OCI-LY3 (cell line): ENCODE results near the gene GPNMB.

ENCODE experiments used
- H2AFZ ChIP-seq: fragments of 200-600, 300-600 bp; shearing (Covaris generic); 2 replicates; pipeline ENCODE4 v1.6.0; 2014; ENCODE audit warnings: antibody characterized with exemption, low read depth, low read length
- H3K27ac ChIP-seq: fragments of 200-600, 300-600 bp; sonication (generic); 2 replicates; pipeline ENCODE4 v1.5.1; 2014; ENCODE audit warnings: mild to moderate bottlenecking, low read length, moderate library complexity, mixed read lengths
- H3K27me3 ChIP-seq: fragments of 200-600, 300-600 bp; sonication (generic); 2 replicates; pipeline ENCODE4 v1.6.1; 2014; ENCODE audit warnings: low read depth, low read length, mixed read lengths
- H3K36me3 ChIP-seq: fragments of 200-600, 300-600 bp; sonication (generic); replicated peaks from 2 replicates; pipeline ENCODE3; 2014; ENCODE audit warnings: low read depth, low read length, mixed read lengths
- H3K4me1 ChIP-seq: fragments of 300-600, 200-600 bp; sonication (generic); 2 replicates; pipeline ENCODE4 v1.6.1; 2014; ENCODE audit warnings: low read length, mixed read lengths
- H3K4me2 ChIP-seq: fragments of 200-600, 300-600 bp; sonication (generic); 2 replicates; pipeline ENCODE4 v1.6.1; 2014; ENCODE audit warnings: low read length, mixed read lengths
- H3K4me3 ChIP-seq: fragments of 300-600, 200-600 bp; sonication (generic); 2 replicates; pipeline ENCODE4 v1.5.1; 2014; ENCODE audit warnings: antibody characterized with exemption, mild to moderate bottlenecking, low read length, moderate library complexity
- H3K79me2 ChIP-seq: fragments of 300-600, 200-600 bp; shearing (Covaris generic); 2 replicates; pipeline ENCODE4 v1.6.1; 2014; ENCODE audit warnings: mild to moderate bottlenecking, low read length, mixed read lengths
- H3K9ac ChIP-seq: fragments of 300-600, 200-600 bp; shearing (Covaris generic); 2 replicates; pipeline ENCODE4 v1.6.0; 2014; ENCODE audit warnings: mild to moderate bottlenecking, low read length, moderate library complexity
- H3K9me3 ChIP-seq: fragments of 200-600, 300-600 bp; shearing (Covaris generic); 2 replicates; pipeline ENCODE4 v1.6.1; 2014; ENCODE audit warnings: low read length, mixed read lengths; ENCODE audit not compliant: insufficient read depth
- H4K20me1 ChIP-seq: fragments of 200-600, 300-600 bp; sonication (generic); 2 replicates; pipeline ENCODE4 v1.6.1; 2016; ENCODE audit warnings: low read length, mixed read lengths; ENCODE audit not compliant: insufficient read depth
- EZH2phosphoT487 ChIP-seq: fragments of 200-600 bp; shearing (Covaris generic); IDR thresholded peaks from 2 replicates; pipeline ENCODE4 v1.6.1; 2018; ENCODE audit warnings: antibody characterized with exemption, mixed run types, low read depth
- TF ChIP-seq, protein P1 (sequence below): fragments of 200-600, 300-600 bp; sonication (generic); IDR thresholded peaks from 2 replicates; pipeline ENCODE4 v1.5.1; 2014; ENCODE audit warnings: antibody characterized with exemption, low read length, low read depth

GPNMB gene

DNA sequence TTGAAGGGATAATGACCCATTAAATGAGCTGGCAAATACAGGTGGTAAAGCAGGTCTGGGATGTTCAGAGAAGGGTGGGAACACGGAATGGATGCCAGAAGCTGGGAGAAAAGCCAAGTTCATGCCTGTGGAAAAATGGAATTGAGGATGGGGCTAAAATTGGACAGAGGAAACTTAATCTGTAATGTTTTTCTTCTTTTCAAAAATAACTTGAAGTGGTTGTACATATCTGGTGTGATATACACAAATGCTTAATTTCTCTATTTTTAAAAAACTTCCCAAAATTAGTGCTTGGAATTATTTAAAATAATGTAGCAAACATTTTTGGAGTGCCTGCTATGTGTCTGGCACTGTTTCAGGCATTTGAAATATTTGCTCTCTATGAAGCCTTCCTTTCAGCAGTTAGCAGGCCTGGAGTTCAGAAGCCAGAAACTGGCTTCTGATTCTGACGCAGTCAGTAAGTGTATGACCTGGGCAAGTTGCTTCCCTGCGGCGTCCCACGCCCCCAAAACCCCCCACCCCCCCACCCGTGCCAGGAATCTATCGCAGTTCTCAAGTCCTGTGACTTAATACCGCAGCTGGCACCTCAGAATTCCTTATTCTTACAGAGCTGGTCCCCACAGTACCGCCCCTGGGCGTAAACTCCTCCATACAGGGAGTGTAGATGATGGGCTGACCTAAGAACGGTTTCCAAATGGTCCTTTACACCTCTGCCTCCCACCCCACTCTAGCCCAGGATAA, 51.7 kb downstream of the GPNMB start:
- H3K4me2 ChIP-seq: peak overlapping the region; percentile 92
- H3K9me3 ChIP-seq: no peaks in the 10 kb centered on the region
- peak overlapping the region; percentile 95 for H3K4me3 ChIP-seq
- H2AFZ ChIP-seq: peak overlapping the region; percentile 77
- H4K20me1 ChIP-seq: no peaks in the 10 kb centered on the region; the same call in 1 of the 2 replicates
- peak overlapping the region; percentile 50 for H3K27ac ChIP-seq
- peaks cover 8% of the 10 kb centered on the region for H3K36me3 ChIP-seq
- H3K9ac ChIP-seq: peak overlapping the region; percentile 69
- peaks cover 11% of the 10 kb centered on the region; the same call in 1 of the 2 replicates for H3K4me1 ChIP-seq
- no peaks in the 10 kb centered on the region for H3K27me3 ChIP-seq
- peaks cover 37% of the 10 kb centered on the region for H3K79me2 ChIP-seq
- no peak for TF ChIP-seq EZH2phosphoT487
- TF ChIP-seq, protein P1, sequence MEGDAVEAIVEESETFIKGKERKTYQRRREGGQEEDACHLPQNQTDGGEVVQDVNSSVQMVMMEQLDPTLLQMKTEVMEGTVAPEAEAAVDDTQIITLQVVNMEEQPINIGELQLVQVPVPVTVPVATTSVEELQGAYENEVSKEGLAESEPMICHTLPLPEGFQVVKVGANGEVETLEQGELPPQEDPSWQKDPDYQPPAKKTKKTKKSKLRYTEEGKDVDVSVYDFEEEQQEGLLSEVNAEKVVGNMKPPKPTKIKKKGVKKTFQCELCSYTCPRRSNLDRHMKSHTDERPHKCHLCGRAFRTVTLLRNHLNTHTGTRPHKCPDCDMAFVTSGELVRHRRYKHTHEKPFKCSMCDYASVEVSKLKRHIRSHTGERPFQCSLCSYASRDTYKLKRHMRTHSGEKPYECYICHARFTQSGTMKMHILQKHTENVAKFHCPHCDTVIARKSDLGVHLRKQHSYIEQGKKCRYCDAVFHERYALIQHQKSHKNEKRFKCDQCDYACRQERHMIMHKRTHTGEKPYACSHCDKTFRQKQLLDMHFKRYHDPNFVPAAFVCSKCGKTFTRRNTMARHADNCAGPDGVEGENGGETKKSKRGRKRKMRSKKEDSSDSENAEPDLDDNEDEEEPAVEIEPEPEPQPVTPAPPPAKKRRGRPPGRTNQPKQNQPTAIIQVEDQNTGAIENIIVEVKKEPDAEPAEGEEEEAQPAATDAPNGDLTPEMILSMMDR: no peak

DNA sequence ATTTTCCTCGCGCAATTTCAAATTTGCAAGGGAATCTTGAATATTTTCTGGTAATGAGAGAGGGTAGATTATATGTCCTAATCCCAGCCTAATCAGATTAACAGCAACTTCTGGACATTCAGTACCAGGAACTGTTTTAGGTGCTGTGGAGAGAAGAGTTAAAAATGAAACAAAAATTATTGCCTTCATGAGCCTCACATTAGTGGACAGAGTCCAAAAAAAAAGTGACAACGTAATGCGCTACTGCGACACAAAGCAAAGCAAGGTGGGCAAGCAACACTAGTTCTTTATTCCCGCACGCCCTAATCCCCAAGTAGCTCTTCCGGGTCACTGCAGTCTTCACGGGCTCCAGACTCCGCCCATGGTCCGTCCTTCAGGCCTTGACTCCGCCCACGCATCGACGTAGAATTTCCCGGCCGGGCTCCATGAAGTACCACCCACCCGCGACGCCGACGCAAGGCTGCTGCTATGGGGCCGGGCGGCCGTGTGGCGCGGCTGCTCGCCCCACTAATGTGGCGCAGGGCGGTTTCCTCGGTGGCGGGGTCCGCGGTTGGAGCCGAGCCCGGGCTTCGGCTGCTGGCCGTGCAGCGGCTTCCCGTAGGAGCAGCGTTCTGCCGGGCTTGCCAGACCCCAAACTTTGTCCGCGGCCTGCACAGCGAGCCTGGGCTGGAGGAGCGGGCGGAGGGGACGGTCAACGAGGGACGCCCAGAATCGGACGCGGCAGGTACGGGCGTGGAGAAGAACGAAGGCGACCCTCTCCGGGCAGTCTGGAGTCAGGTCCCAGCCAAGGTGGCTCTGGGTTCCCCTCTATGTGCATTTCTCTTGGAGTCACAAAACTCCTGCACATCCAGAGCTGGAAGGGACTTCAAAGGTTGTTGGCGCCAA, 52.6 kb downstream of the GPNMB start, which contains the start of gene MALSU1:
TSS of gene MALSU1 (plus strand) at position 455 of the 885 bp plus-strand sequence. CDS start at position 469, 14 bp downstream.
- peak within 1 kb of the TSS; percentile 50 for H3K27ac ChIP-seq
- peak within 1 kb of the TSS; percentile 95 for H3K4me3 ChIP-seq
- H3K4me1 ChIP-seq: peaks cover 11% of the 10 kb centered on the region; the same call in 1 of the 2 replicates
- H3K9me3 ChIP-seq: no peaks in the 10 kb centered on the region
- H3K4me2 ChIP-seq: peak within 1 kb of the TSS; percentile 92
- peaks cover 8% of the 10 kb centered on the region for H3K36me3 ChIP-seq
- TF ChIP-seq EZH2phosphoT487: no peak
- TF ChIP-seq, protein P1: no peak
- H2AFZ ChIP-seq: peak within 1 kb of the TSS; percentile 77
- H3K9ac ChIP-seq: peak within 1 kb of the TSS; percentile 85
- peaks cover 44% of the 10 kb centered on the region for H3K79me2 ChIP-seq
- no peaks in the 10 kb centered on the region; the same call in 1 of the 2 replicates for H4K20me1 ChIP-seq
- no peaks in the 10 kb centered on the region for H3K27me3 ChIP-seq

DNA sequence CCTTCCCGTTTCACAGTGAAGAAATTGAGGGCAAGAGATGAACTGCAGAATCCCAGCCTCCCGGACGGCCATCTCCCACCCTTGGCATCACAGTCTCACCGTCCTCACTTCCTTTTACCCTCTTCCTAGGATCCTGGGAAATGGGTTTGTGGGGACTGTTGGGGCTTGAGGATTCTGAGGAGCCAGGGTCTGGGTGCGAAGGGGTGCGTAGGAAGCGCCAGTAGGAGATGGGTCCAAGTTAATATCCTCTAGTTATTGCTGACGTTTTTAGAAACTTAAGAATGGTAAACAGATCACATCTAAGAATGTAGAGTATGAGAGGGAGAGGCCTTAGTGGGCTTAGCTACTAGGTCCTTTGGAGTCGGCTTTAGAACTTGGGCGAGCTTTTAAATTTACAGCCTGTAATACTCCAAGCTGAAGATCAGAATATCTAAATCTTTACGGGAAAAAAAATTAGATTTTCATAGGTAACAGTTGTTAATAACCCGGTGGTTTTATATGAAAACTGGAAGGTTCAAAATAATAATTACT, 53.3 kb downstream of the GPNMB start:
- Histone ChIP-seq H3K9me3 (no peaks in the 10 kb centered on the region), H3K79me2 (peaks cover 51% of the 10 kb centered on the region), H3K4me1 (peaks cover 11% of the 10 kb centered on the region; the same call in 1 of the 2 replicates), H3K4me2 (peak overlapping the region; percentile 82), H2AFZ (no peak overlapping the region), H3K9ac (peak overlapping the region; percentile 85), H3K27ac (no peak overlapping the region), H4K20me1 (no peaks in the 10 kb centered on the region; the same call in 1 of the 2 replicates), H3K36me3 (peaks cover 11% of the 10 kb centered on the region), H3K4me3 (peak overlapping the region; percentile 95), H3K27me3 (no peaks in the 10 kb centered on the region)
- TF ChIP-seq EZH2phosphoT487: no peak
- TF ChIP-seq, protein P1: no peak
